ENCODE measurements around the gene TMX4. TPM values are rescaled to one million over a fixed set of nuclear protein-coding genes. Genes with fewer than 3 reads are reported as not detected.

TMX4 gene
- total RNA-seq, 2 donors from 2014 or later: 19.1 to 21.2 TPM

- DNase-seq: no peak
- no peak overlapping the region for H3K4me3 ChIP-seq (ENCODE audit: low read length)
- H3K27ac ChIP-seq (ENCODE audit: low read depth, low read length): no peak overlapping the region
- no peaks in the 10 kb centered on the region for H3K4me1 ChIP-seq (ENCODE audit: control insufficient read depth, insufficient read depth, low read length)
- peaks cover 2% of the 10 kb centered on the region for H3K27me3 Mint-ChIP-seq (ENCODE audit: insufficient read depth)
- H3K36me3 ChIP-seq (ENCODE audit: control insufficient read depth, insufficient read depth, low read length): no peaks in the 10 kb centered on the region
- no peaks in the 10 kb centered on the region for H3K36me3 Mint-ChIP-seq (ENCODE audit: low read depth)
- H3K27ac Mint-ChIP-seq: no peak overlapping the region
- WGBS, 2 experiments (ENCODE audit: insufficient coverage in 1 of 2, insufficient read length in 1 of 2): 87 to 90% methylated on average over 8 to 10 of the region's 10 CpGs
- H3K27me3 ChIP-seq (ENCODE audit: control insufficient read depth, insufficient read depth, low read length, poor library complexity, severe bottlenecking): no peaks in the 10 kb centered on the region
- no peaks in the 10 kb centered on the region for H3K9me3 ChIP-seq (ENCODE audit: control insufficient read depth, low read length)
- no peak overlapping the region for H3K9ac ChIP-seq (ENCODE audit: extremely low read depth, low read length, poor library complexity, severe bottlenecking)
- no peaks in the 10 kb centered on the region for H3K4me1 Mint-ChIP-seq
- no peak for TF ChIP-seq CTCF (conservative IDR thresholded peaks at IDR 0.05)
- no peaks in the 10 kb centered on the region for H3K9me3 Mint-ChIP-seq
- no peak overlapping the region for H3K4me3 Mint-ChIP-seq
Observed at GRCh38 chr20:8021541-8022269, 2.1 kb upstream of the TMX4 start.

- DNase-seq: no peak
- no peaks in the 10 kb centered on the region for H3K27me3 ChIP-seq (ENCODE audit: control insufficient read depth, insufficient read depth, low read length, poor library complexity, severe bottlenecking)
- peaks cover 2% of the 10 kb centered on the region for H3K27me3 Mint-ChIP-seq (ENCODE audit: insufficient read depth)
- H3K4me1 ChIP-seq (ENCODE audit: control insufficient read depth, insufficient read depth, low read length): no peaks in the 10 kb centered on the region
- peak overlapping the region; percentile 91 for H3K4me3 ChIP-seq (ENCODE audit: low read length)
- H3K27ac ChIP-seq (ENCODE audit: low read depth, low read length): peak overlapping the region; percentile 91
- no peak overlapping the region for H3K4me3 Mint-ChIP-seq
- no peaks in the 10 kb centered on the region for H3K36me3 ChIP-seq (ENCODE audit: control insufficient read depth, insufficient read depth, low read length)
- no peaks in the 10 kb centered on the region for H3K9me3 ChIP-seq (ENCODE audit: control insufficient read depth, low read length)
- H3K9ac ChIP-seq (ENCODE audit: extremely low read depth, low read length, poor library complexity, severe bottlenecking): no peak overlapping the region
- TF ChIP-seq CTCF (conservative IDR thresholded peaks at IDR 0.05): no peak
- WGBS, 2 experiments (ENCODE audit: insufficient coverage in 1 of 2, insufficient read length in 1 of 2): 86% methylated on average over 3 of the region's 3 CpGs; no CpG with 5 or more reads in 1 of the 2 experiments
- no peaks in the 10 kb centered on the region for H3K4me1 Mint-ChIP-seq
- no peaks in the 10 kb centered on the region for H3K9me3 Mint-ChIP-seq
- H3K36me3 Mint-ChIP-seq (ENCODE audit: low read depth): no peaks in the 10 kb centered on the region
- no peak overlapping the region for H3K27ac Mint-ChIP-seq
Observed at GRCh38 chr20:8020314-8021079, 936 bp upstream of the TMX4 start.

- H3K36me3 Mint-ChIP-seq (ENCODE audit: low read depth): no peaks in the 10 kb centered on the region
- no peak for TF ChIP-seq CTCF (conservative IDR thresholded peaks at IDR 0.05)
- H3K4me1 ChIP-seq (ENCODE audit: control insufficient read depth, insufficient read depth, low read length): no peaks in the 10 kb centered on the region
- no peaks in the 10 kb centered on the region for H3K4me1 Mint-ChIP-seq
- peak overlapping the region; percentile 82 for H3K9ac ChIP-seq (ENCODE audit: extremely low read depth, low read length, poor library complexity, severe bottlenecking)
- H3K36me3 ChIP-seq (ENCODE audit: control insufficient read depth, insufficient read depth, low read length): no peaks in the 10 kb centered on the region
- no peak overlapping the region for H3K4me3 Mint-ChIP-seq
- no peak for DNase-seq
- H3K9me3 Mint-ChIP-seq: no peaks in the 10 kb centered on the region
- peak overlapping the region; percentile 91 for H3K4me3 ChIP-seq (ENCODE audit: low read length)
- whole genome bisulfite sequencing, 2 experiments (ENCODE audit: insufficient coverage in 1 of 2, insufficient read length in 1 of 2): 28 to 40% methylated on average over 3 of the region's 3 CpGs
- H3K27ac Mint-ChIP-seq: peak overlapping the region; percentile 92
- no peaks in the 10 kb centered on the region for H3K9me3 ChIP-seq (ENCODE audit: control insufficient read depth, low read length)
- H3K27ac ChIP-seq (ENCODE audit: low read depth, low read length): peak overlapping the region; percentile 91
- peaks cover 2% of the 10 kb centered on the region for H3K27me3 Mint-ChIP-seq (ENCODE audit: insufficient read depth)
- no peaks in the 10 kb centered on the region for H3K27me3 ChIP-seq (ENCODE audit: control insufficient read depth, insufficient read depth, low read length, poor library complexity, severe bottlenecking)
Observed at GRCh38 chr20:8019998-8020247, 362 bp upstream of the TMX4 start.

All from endodermal cell (in vitro differentiated cells).